RWPE2 (cell line): ENCODE measurements around the gene TRIM47.

Experiments
- ATAC-seq: fragments of 200-7000 bp; cut with Tn5 transposase; 3 replicates; pipeline ENCODE4 v1.9.1; 2021; ENCODE audit warnings: low read depth
- DNase-seq: peaks from one replicate; pipeline ENCODE4 v3.0.0-alpha.2; 2020; ENCODE audit warnings: low spot score
- H3K27ac ChIP-seq: fragments of 450-650 bp; 2 replicates; pipeline ENCODE4 v1.5.1; 2017; ENCODE audit warnings: mild to moderate bottlenecking; ENCODE audit not compliant: poor library complexity, severe bottlenecking
- H3K27me3 ChIP-seq: fragments of 250-450 bp; sonication (Bioruptor Pico); 2 replicates; pipeline ENCODE4 v1.5.1; 2021; ENCODE audit warnings: mild to moderate bottlenecking, moderate library complexity; ENCODE audit not compliant: insufficient read depth, poor library complexity, severe bottlenecking
- H3K36me3 ChIP-seq: fragments of 250-450 bp; sonication (Bioruptor Pico); 2 replicates; pipeline ENCODE4 v1.5.1; 2020; ENCODE audit warnings: low read depth, mild to moderate bottlenecking, moderate library complexity
- H3K4me1 ChIP-seq: fragments of 250-450 bp; sonication (Bioruptor Pico); 2 replicates; pipeline ENCODE4 v1.5.1; 2021; ENCODE audit warnings: mild to moderate bottlenecking, moderate library complexity; ENCODE audit not compliant: insufficient read depth, poor library complexity, severe bottlenecking
- H3K4me3 ChIP-seq: fragments of 250-450 bp; sonication (Bioruptor Pico); 2 replicates; pipeline ENCODE4 v1.5.1; 2021; ENCODE audit warnings: mild to moderate bottlenecking, moderate library complexity; ENCODE audit not compliant: severe bottlenecking
- H3K9me3 ChIP-seq: fragments of 250-450 bp; sonication (Bioruptor Pico); 2 replicates; pipeline ENCODE4 v1.5.1; 2021; ENCODE audit warnings: mild to moderate bottlenecking, moderate library complexity; ENCODE audit not compliant: severe bottlenecking
- TF ChIP-seq, protein P1 (sequence below): fragments of 450-650 bp; IDR thresholded peaks from one replicate; pipeline ENCODE4 v1.5.1; 2017; ENCODE audit warnings: mild to moderate bottlenecking, moderate library complexity; ENCODE audit not compliant: poor library complexity, severe bottlenecking

The TRIM47 gene

GRCh38 chr17:75909051-75909811 lies 30.9 kb upstream of the TRIM47 start:
- Histone ChIP-seq H3K4me3 (no peak overlapping the region), H3K9me3 (no peaks in the 10 kb centered on the region), H3K27me3 (no peaks in the 10 kb centered on the region), H3K4me1 (peaks cover 16% of the 10 kb centered on the region), H3K27ac (peak overlapping the region; percentile 44), H3K36me3 (peaks cover 7% of the 10 kb centered on the region; the same call in 1 of the 2 replicates)
- ATAC-seq = no peak
- DNase-seq = no peak
- TF ChIP-seq, protein P1, sequence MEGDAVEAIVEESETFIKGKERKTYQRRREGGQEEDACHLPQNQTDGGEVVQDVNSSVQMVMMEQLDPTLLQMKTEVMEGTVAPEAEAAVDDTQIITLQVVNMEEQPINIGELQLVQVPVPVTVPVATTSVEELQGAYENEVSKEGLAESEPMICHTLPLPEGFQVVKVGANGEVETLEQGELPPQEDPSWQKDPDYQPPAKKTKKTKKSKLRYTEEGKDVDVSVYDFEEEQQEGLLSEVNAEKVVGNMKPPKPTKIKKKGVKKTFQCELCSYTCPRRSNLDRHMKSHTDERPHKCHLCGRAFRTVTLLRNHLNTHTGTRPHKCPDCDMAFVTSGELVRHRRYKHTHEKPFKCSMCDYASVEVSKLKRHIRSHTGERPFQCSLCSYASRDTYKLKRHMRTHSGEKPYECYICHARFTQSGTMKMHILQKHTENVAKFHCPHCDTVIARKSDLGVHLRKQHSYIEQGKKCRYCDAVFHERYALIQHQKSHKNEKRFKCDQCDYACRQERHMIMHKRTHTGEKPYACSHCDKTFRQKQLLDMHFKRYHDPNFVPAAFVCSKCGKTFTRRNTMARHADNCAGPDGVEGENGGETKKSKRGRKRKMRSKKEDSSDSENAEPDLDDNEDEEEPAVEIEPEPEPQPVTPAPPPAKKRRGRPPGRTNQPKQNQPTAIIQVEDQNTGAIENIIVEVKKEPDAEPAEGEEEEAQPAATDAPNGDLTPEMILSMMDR = no peak

- Histone ChIP-seq H3K36me3 (peaks cover 10% of the 10 kb centered on the region; the same call in 1 of the 2 replicates), H3K4me1 (peaks cover 20% of the 10 kb centered on the region), H3K27me3 (no peaks in the 10 kb centered on the region), H3K9me3 (no peaks in the 10 kb centered on the region), H3K27ac (no peak overlapping the region), H3K4me3 (no peak overlapping the region)
- TF ChIP-seq, protein P1 = no peak
- DNase-seq (no peak), ATAC-seq (no peak)
Observed at GRCh38 chr17:75908201-75908600, 29.8 kb upstream of the TRIM47 start.

DNA sequence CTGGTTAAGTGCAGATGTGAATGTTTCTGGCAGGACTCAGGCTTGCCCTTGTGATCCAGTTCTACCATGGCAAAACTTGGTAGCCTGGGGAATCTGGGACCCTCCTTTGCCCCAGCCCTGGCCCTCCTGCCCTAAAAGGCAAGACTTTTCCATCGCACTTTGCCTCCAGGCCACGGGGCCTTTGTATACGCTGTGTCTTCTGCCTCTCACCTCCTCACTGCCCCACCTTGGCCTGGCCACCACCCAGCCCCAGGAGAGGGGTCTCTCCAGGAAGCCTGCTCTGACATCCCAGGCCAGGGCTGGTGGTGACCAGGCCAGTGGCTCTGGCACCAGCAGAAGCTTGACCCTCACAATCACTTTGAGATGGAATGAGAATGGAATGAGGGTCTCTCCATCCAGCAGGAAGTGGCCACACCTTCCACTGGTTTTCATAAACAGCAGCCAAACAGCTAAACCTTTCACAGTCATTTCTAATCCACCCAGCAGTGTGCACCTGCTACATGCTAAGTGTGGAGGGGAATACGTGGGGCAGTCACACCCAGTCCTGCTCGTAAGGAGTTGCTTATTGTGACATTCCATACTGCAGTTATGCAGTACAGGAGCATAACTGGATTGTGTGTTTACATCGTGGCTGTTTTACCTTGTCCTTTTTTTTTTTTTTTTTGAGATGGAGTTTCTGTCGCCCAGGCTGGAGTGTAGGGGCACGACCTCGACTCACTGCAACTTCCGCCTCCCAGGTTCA lies 27.9 kb upstream of the TRIM47 start:
- peak overlapping the region; percentile 69 for H3K27ac ChIP-seq

GRCh38 chr17:75904749-75905521 lies 26.6 kb upstream of the TRIM47 start, which contains the start of gene MRPL38:
Gene MRPL38 (minus strand): TSS chr17:75904884. CDS start chr17:75904875, 9 bp downstream.
- peak within 1 kb of the TSS; percentile 69 for H3K27ac ChIP-seq
- H3K27me3 ChIP-seq = no peaks in the 10 kb centered on the region
- H3K36me3 ChIP-seq = peaks cover 34% of the 10 kb centered on the region
- no peaks in the 10 kb centered on the region for H3K9me3 ChIP-seq
- peaks cover 13% of the 10 kb centered on the region for H3K4me1 ChIP-seq
- ATAC-seq (peak; percentile 96), DNase-seq (peak; percentile 97)
- peak within 1 kb of the TSS; percentile 78 for H3K4me3 ChIP-seq
- TF ChIP-seq, protein P1 = peak; percentile 98

More for the DNA sequence above, 27.9 kb upstream of the TRIM47 start:
- Histone ChIP-seq H3K4me1 (peaks cover 20% of the 10 kb centered on the region), H3K36me3 (peaks cover 24% of the 10 kb centered on the region), H3K9me3 (no peaks in the 10 kb centered on the region), H3K27me3 (no peaks in the 10 kb centered on the region), H3K4me3 (no peak overlapping the region)
- ATAC-seq = no peak
- DNase-seq = no peak
- TF ChIP-seq, protein P1 = no peak
